HCT116 (cell line): ENCODE results near the gene PBXIP1. TPM values are rescaled to one million over a fixed set of nuclear protein-coding genes. Genes with fewer than 3 reads are reported as not detected.

ENCODE experiments used
- ATAC-seq: fragments of 200-7000 bp; cut with Tn5 transposase; 2 replicates; pipeline ENCODE4 v1.9.1; 2020; ENCODE audit warnings: mild to moderate bottlenecking, moderate library complexity
- BruUV-seq: library from RNA; stranded (reverse); fragments of 400-500 nt; replicated peaks from 2 replicates; lab custom pipeline; 2021; lab: Mats Ljungman, UMichigan
- CTCF ChIA-PET: fragments of 300-600 bp; sonication (Branson Sonifier 250); formaldehyde crosslinking; loops from one replicate; lab custom pipeline; 2021; ENCODE audit warnings: antibody characterized with exemption; lab: Charles Lee
- POLR2A ChIA-PET: fragments of 300-600, 350-600 bp; sonication (Branson Sonifier 250); formaldehyde crosslinking; loops from one replicate; lab custom pipeline; 2021; ENCODE audit warnings: antibody characterized with exemption; lab: Charles Lee
- RAD21 ChIA-PET, 2 experiments: fragments of 300-600 bp; sonication (Branson Sonifier 250); formaldehyde crosslinking; loops; one replicate each; lab custom pipeline; 2023; ENCODE audit warnings: low total read pairs in 2 of 2; ENCODE audit not compliant: uncharacterized antibody in 2 of 2, unreplicated experiment in 2 of 2, low non-redundant PET in 1 of 2; lab: Charles Lee
- DNase-seq: peaks from one replicate; pipeline ENCODE4 v3.0.0-alpha.2; 2010; ENCODE audit warnings: low read depth, low spot score
- H2AFZ ChIP-seq: fragments of 200-600 bp; shearing (Covaris generic), sonication (generic); 2 replicates; pipeline ENCODE4 v1.6.1; 2017; ENCODE audit warnings: low read depth, mixed run types, mixed read lengths, antibody characterized with exemption, low read length; ENCODE audit not compliant: poor library complexity, severe bottlenecking
- H3K27ac ChIP-seq: 2 replicates; pipeline ENCODE4 v1.5.1; 2012; ENCODE audit warnings: low read depth, low read length
- H3K27me3 ChIP-seq: fragments of 200-600 bp; sonication (generic); 2 replicates; pipeline ENCODE4 v1.6.1; 2016; ENCODE audit warnings: mixed run types, low read length, mixed read lengths; ENCODE audit not compliant: insufficient read depth
- H3K36me3 ChIP-seq, 2 experiments: fragments of 200-500 bp in 1 of 2; fragments of 200-600 bp in 1 of 2; sonication (Bioruptor generic) in 1 of 2; sonication (generic) in 1 of 2; 2 replicates each; pipeline versions ENCODE4 v1.5.1 to v1.6.1; 2014 to 2016; ENCODE audit warnings: low read length in 2 of 2, inconsistent platforms in 1 of 2, mixed read lengths in 1 of 2, mixed run types in 1 of 2; ENCODE audit not compliant: insufficient read depth in 2 of 2, control insufficient read depth in 1 of 2
- H3K4me1 ChIP-seq, 2 experiments: fragments of 200-600 bp in 1 of 2; sonication (generic) in 1 of 2; 2 replicates each; pipeline versions ENCODE4 v1.5.1 to v1.6.1; 2012 to 2017; ENCODE audit warnings: low read length in 2 of 2, inconsistent platforms in 1 of 2, mild to moderate bottlenecking in 1 of 2, mixed read lengths in 1 of 2, mixed run types in 1 of 2, moderate library complexity in 1 of 2; ENCODE audit not compliant: insufficient read depth in 2 of 2, control insufficient read depth in 1 of 2
- H3K4me2 ChIP-seq: fragments of 200-600 bp; sonication (generic); 2 replicates; pipeline ENCODE4 v1.6.1; 2017; ENCODE audit warnings: mixed run types, low read length, mixed read lengths
- H3K4me3 ChIP-seq, 2 experiments: fragments of 200-600 bp in 1 of 2; sonication (generic) in 1 of 2; replicated peaks in 1 of 2; 2 replicates each; pipeline ENCODE4 v1.5.1; 2011 to 2016; ENCODE audit warnings: low read length in 2 of 2, control low read depth in 1 of 2, low read depth in 1 of 2, mild to moderate bottlenecking in 1 of 2, mixed read lengths in 1 of 2, mixed run types in 1 of 2
- H3K79me2 ChIP-seq: fragments of 200-600 bp; sonication (generic); 2 replicates; pipeline ENCODE4 v1.6.1; 2017; ENCODE audit warnings: mild to moderate bottlenecking, mixed run types, low read length, moderate library complexity, mixed read lengths; ENCODE audit not compliant: insufficient read depth
- H3K9ac ChIP-seq: fragments of 200-600 bp; sonication (generic); 2 replicates; pipeline ENCODE4 v1.6.1; 2016; ENCODE audit warnings: low read length, mixed read lengths
- H3K9me2 ChIP-seq: fragments of 200-600 bp; sonication (generic), shearing (Covaris generic); 2 replicates; pipeline ENCODE4 v1.6.1; 2017; ENCODE audit warnings: mixed run types, mild to moderate bottlenecking, moderate library complexity; ENCODE audit not compliant: insufficient read depth
- H3K9me3 ChIP-seq, 2 experiments: fragments of 200-500 bp in 1 of 2; fragments of 200-600 bp in 1 of 2; sonication (Bioruptor generic) in 1 of 2; sonication (generic) in 1 of 2; 2 replicates each; pipeline ENCODE4 v1.6.1; 2014 to 2017; ENCODE audit warnings: low read length in 2 of 2, mixed read lengths in 2 of 2, inconsistent platforms in 1 of 2, low read depth in 1 of 2, mild to moderate bottlenecking in 1 of 2, mixed run types in 1 of 2, moderate library complexity in 1 of 2; ENCODE audit not compliant: control insufficient read depth in 1 of 2, insufficient read depth in 1 of 2
- H4K20me1 ChIP-seq: fragments of 200-600 bp; sonication (generic), shearing (Covaris generic); 2 replicates; pipeline ENCODE4 v1.6.1; 2017; ENCODE audit warnings: mixed run types, mild to moderate bottlenecking, moderate library complexity; ENCODE audit not compliant: insufficient read depth
- CBX3 ChIP-seq: IDR thresholded peaks from 2 replicates; pipeline ENCODE4 v1.6.1; 2012; ENCODE audit warnings: low read depth
- CEBPB ChIP-seq: IDR thresholded peaks from 2 replicates; pipeline ENCODE4 v1.6.1; 2012; ENCODE audit warnings: low read depth
- EGR1 ChIP-seq: IDR thresholded peaks from 2 replicates; pipeline ENCODE4 v1.6.1; 2012; ENCODE audit warnings: low read depth
- ELF1 ChIP-seq: IDR thresholded peaks from 2 replicates; pipeline ENCODE4 v1.6.1; 2012; ENCODE audit warnings: low read depth, borderline replicate concordance
- EZH2phosphoT487 ChIP-seq: fragments of 200-600 bp; IDR thresholded peaks from 2 replicates; pipeline ENCODE4 v1.6.1; 2018; ENCODE audit warnings: antibody characterized with exemption, borderline replicate concordance
- FOSL1 ChIP-seq: IDR thresholded peaks from 2 replicates; pipeline ENCODE4 v1.6.1; 2012; ENCODE audit warnings: low read depth
- JUND ChIP-seq: IDR thresholded peaks from 2 replicates; pipeline ENCODE4 v1.6.1; 2012
- POLR2A ChIP-seq: IDR thresholded peaks from 2 replicates; pipeline ENCODE4 v1.7.0; 2011; ENCODE audit warnings: borderline replicate concordance; ENCODE audit not compliant: insufficient read depth, insufficient read length; ENCODE audit errors: extremely low read depth
- RAD21 ChIP-seq: IDR thresholded peaks from 2 replicates; pipeline ENCODE4 v1.6.1; 2012; ENCODE audit warnings: low read depth, mild to moderate bottlenecking
- SIN3A ChIP-seq: IDR thresholded peaks from 2 replicates; pipeline ENCODE4 v1.6.1; 2012; ENCODE audit warnings: low read depth
- SRF ChIP-seq: IDR thresholded peaks from 2 replicates; pipeline ENCODE4 v1.6.1; 2012; ENCODE audit warnings: low read depth
- TCF7L2 ChIP-seq: IDR thresholded peaks from 2 replicates; pipeline ENCODE4 v1.7.0; 2011; ENCODE audit warnings: borderline replicate concordance, inconsistent platforms; ENCODE audit not compliant: insufficient read depth, insufficient read length; ENCODE audit errors: extremely low read depth
- ZFX ChIP-seq: fragments of 450-650 bp; IDR thresholded peaks from 2 replicates; pipeline ENCODE4 v1.6.1; 2017
- intact Hi-C: fragments of 100-400 bp; cut with micrococcal nuclease; formaldehyde crosslinking; loops from 2 replicates; pipeline ENCODE4 v1.10.0; 2022
- total RNA-seq: library from RNA; stranded (reverse); gene quantifications from one replicate; pipeline ENCODE4 v1.2.1, GENCODE V29; 2021; ENCODE audit not compliant: unreplicated experiment
- TF ChIP-seq, protein P1 (sequence below): IDR thresholded peaks from 2 replicates; pipeline ENCODE4 v1.6.1; 2012

PBXIP1 gene
- total RNA-seq, 1 experiment from 2014 or later: 12.6 TPM

DNA sequence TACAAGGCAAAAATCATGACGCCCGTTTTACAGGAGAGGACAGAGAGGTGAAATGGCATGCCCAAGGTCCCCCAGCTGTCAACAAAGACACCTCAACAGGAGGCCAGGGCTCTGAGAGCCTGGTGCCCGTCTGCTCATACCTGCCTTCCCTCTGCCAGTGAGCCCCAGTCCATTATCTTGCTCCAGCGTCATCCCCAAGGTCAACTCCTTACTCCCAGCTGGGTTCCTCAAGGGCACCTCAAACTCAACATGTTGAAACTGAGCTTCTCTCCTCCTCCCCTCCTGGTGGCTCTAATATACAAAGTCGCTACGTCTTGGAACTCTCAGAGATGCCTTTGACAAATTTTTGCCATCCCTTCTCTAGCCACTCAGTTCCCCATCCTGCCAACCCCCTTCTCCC, 3.2 kb downstream of the PBXIP1 start (continued):
- TF ChIP-seq ZFX (no peak), RAD21 (no peak), SRF (no peak), JUND (no peak)
- TF ChIP-seq, all 23 proteins: peak for 0

DNA sequence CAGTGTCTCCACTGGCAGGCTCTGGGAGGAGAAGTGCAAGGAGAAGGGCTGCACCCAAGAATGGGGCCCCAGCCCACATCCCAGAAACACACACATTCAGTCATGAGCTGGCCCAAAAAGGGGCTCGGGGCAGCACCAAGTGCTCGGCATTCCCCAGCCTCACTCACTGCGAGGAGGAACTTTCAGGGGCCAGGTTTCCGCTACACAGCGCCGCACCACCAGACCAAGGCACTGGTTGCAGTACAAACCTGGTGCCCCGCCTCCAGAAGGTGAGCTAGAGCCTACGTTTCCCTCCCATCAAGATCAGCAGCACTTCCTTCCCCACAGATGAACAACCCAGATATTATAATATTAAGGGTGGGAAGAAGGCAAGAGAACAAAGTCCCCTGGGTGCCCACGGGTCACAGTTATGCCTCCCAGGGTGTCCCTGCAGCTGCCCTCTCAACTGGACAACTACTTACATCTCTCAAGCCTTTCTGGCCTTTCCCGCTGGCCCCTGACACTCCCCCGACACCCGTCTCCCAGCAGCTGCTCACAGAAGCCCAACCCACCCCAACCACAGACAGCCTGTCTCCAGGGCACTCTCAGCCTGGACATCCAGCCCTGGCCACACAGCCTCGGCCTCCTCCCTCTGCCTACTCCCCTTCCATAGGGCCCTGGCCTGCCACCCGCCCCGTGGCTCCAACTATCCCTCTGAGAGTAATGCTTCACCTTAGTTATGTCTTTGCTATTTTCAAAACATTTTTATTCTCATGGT, 3.8 kb downstream of the PBXIP1 start:
- intact Hi-C loops: no loop called here

More for the DNA sequence above, 3.8 kb downstream of the PBXIP1 start:
- CTCF ChIA-PET: no interaction called here
- no peak overlapping the region for H3K4me3 ChIP-seq
- peaks cover 10 to 22% of the 10 kb centered on the region in 2 experiments for H3K4me1 ChIP-seq
- no peaks in the 10 kb centered on the region for H3K9me3 ChIP-seq
- H3K4me2 ChIP-seq: no peak overlapping the region
- BruUV-seq: no TSS peak
- TF ChIP-seq EZH2phosphoT487 (no peak), EGR1 (no peak), ZFX (no peak), SRF (no peak), ELF1 (no peak), CBX3 (no peak), TCF7L2 (no peak), RAD21 (no peak), SIN3A (no peak), FOSL1 (no peak), POLR2A (no peak), CEBPB (no peak)
- TF ChIP-seq, protein P1, sequence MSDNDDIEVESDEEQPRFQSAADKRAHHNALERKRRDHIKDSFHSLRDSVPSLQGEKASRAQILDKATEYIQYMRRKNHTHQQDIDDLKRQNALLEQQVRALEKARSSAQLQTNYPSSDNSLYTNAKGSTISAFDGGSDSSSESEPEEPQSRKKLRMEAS: no peak
- H3K9ac ChIP-seq: no peak overlapping the region
- no peaks in the 10 kb centered on the region for H3K27me3 ChIP-seq
- H4K20me1 ChIP-seq: no peaks in the 10 kb centered on the region
- POLR2A ChIA-PET: interaction anchor here (1.0 kb wide), 1 partner anchor 16 kb away, joined by 3 read pairs; the partner anchor contains the start of gene PMVK
- no peaks in the 10 kb centered on the region for H3K79me2 ChIP-seq
- ATAC-seq: no peak
- RAD21 ChIA-PET: no interaction called here
- no peak overlapping the region for H3K27ac ChIP-seq
- no peaks in the 10 kb centered on the region for H3K9me2 ChIP-seq
- no peaks in the 10 kb centered on the region for H3K36me3 ChIP-seq
- H2AFZ ChIP-seq: no peak overlapping the region
- no peak for DNase-seq
